ENCODE measurements around the gene MRPS34. TPM values are rescaled to one million over a fixed set of nuclear protein-coding genes. Genes with fewer than 3 reads are reported as not detected.

Gene MRPS34
- total and polyA plus RNA-seq, 9 donors, result 31.8 to 79.4 (median 53.6) TPM

GRCh38 chr16:1770328-1771187 is 2.4 kb downstream of the MRPS34 start:
- intact Hi-C loops (cut with DNase I), result no loop called here
- H3K36me3 ChIP-seq, result no peaks in the 10 kb centered on the region
- WGBS, 3 donors, result 1 to 2% (median 2%) methylated on average over 56 to 81 of the region's 81 CpGs
- TF ChIP-seq CTCF (IDR thresholded peaks at IDR 0.05) (no peak), EP300 (IDR thresholded peaks at IDR 0.05) (no peak), POLR2A (IDR thresholded peaks at IDR 0.05) (peak; percentile 5)
- H3K9me3 ChIP-seq, result no peaks in the 10 kb centered on the region
- H3K4me3 ChIP-seq, result peak overlapping the region; percentile 92
- peaks cover 17% of the 10 kb centered on the region for H3K4me1 ChIP-seq (ENCODE audit: insufficient read depth)
- H3K27ac ChIP-seq, result peak overlapping the region; percentile 39 to 76
- no peaks in the 10 kb centered on the region for H3K27me3 ChIP-seq
- DNase-seq, result peak; percentile 75 to 88 (median 83)

GRCh38 chr16:1769402-1770300 is 3.3 kb downstream of the MRPS34 start:
- TF ChIP-seq CTCF (IDR thresholded peaks at IDR 0.05) (no peak), POLR2A (IDR thresholded peaks at IDR 0.05) (peak; percentile 2), EP300 (IDR thresholded peaks at IDR 0.05) (no peak)
- Histone ChIP-seq H3K9me3 (no peaks in the 10 kb centered on the region), H3K4me1 (ENCODE audit: insufficient read depth) (peaks cover 17% of the 10 kb centered on the region), H3K27me3 (no peaks in the 10 kb centered on the region), H3K36me3 (no peaks in the 10 kb centered on the region), H3K27ac (peak overlapping the region in 1 of 2 donors; percentile 27), H3K4me3 (peak overlapping the region; percentile 92)
- DNase-seq, result peak in 1 of 5 donors; percentile 50
- WGBS, 3 donors, result 61 to 80% (median 68%) methylated on average over 22 to 27 of the region's 27 CpGs
- intact Hi-C loops (cut with DNase I), result no loop called here

- Histone ChIP-seq H3K36me3 (no peaks in the 10 kb centered on the region), H3K27ac (no peak overlapping the region)
Observed at GRCh38 chr16:1768767-1769401, 4.0 kb downstream of the MRPS34 start.

More at GRCh38 chr16:1768767-1769401, 4.0 kb downstream of the MRPS34 start:
- WGBS, 3 donors, result 69 to 73% (median 70%) methylated on average over 23 to 26 of the region's 26 CpGs
- Histone ChIP-seq H3K27me3 (no peaks in the 10 kb centered on the region), H3K4me3 (no peak overlapping the region), H3K4me1 (ENCODE audit: insufficient read depth) (peaks cover 13% of the 10 kb centered on the region), H3K9me3 (no peaks in the 10 kb centered on the region)
- no peak for TF ChIP-seq POLR2A (IDR thresholded peaks at IDR 0.05)
- TF ChIP-seq CTCF (IDR thresholded peaks at IDR 0.05), result no peak
- TF ChIP-seq EP300 (IDR thresholded peaks at IDR 0.05), result no peak
- DNase-seq, result peak in 1 of 5 donors; percentile 61
- intact Hi-C loops (cut with DNase I), result no loop called here
